ENCODE data around the gene DNAH9.

The DNAH9 gene

GRCh38 chr17:11608396-11608795, 10.1 kb downstream of the DNAH9 start:
- DNase-seq: no peak

- DNase-seq: no peak
Observed at GRCh38 chr17:11610999-11611566, 12.8 kb downstream of the DNAH9 start.

GRCh38 chr17:11612956-11613355, 14.7 kb downstream of the DNAH9 start:
- no peak for DNase-seq

GRCh38 chr17:11618861-11619566, 20.7 kb downstream of the DNAH9 start:
- no peak for DNase-seq

GRCh38 chr17:11622492-11622891, 24.2 kb downstream of the DNAH9 start:
- DNase-seq: no peak

GRCh38 chr17:11624976-11625375, 26.7 kb downstream of the DNAH9 start:
- DNase-seq: no peak

GRCh38 chr17:11625878-11626277, 27.6 kb downstream of the DNAH9 start:
- no peak for DNase-seq

GRCh38 chr17:11627301-11627940, 29.2 kb downstream of the DNAH9 start:
- DNase-seq: no peak

GRCh38 chr17:11628374-11628773, 30.1 kb downstream of the DNAH9 start:
- no peak for DNase-seq

GRCh38 chr17:11628831-11629230, 30.6 kb downstream of the DNAH9 start:
- DNase-seq: no peak

- no peak for DNase-seq
Observed at GRCh38 chr17:11636771-11637170, 38.5 kb downstream of the DNAH9 start.

GRCh38 chr17:11637796-11638195, 39.5 kb downstream of the DNAH9 start:
- no peak for DNase-seq

- no peak for DNase-seq
Observed at GRCh38 chr17:11638700-11639265, 40.5 kb downstream of the DNAH9 start.

- DNase-seq: no peak
Observed at GRCh38 chr17:11639736-11640462, 41.6 kb downstream of the DNAH9 start.

GRCh38 chr17:11640463-11640814, 42.2 kb downstream of the DNAH9 start:
- no peak for DNase-seq

GRCh38 chr17:11641521-11642275, 43.4 kb downstream of the DNAH9 start:
- no peak for DNase-seq

- DNase-seq: no peak
Observed at GRCh38 chr17:11642655-11643054, 44.4 kb downstream of the DNAH9 start.

- no peak for DNase-seq
Observed at GRCh38 chr17:11643851-11644250, 45.6 kb downstream of the DNAH9 start.

GRCh38 chr17:11644265-11645212, 46.3 kb downstream of the DNAH9 start:
- no peak for DNase-seq

GRCh38 chr17:11645426-11645825, 47.2 kb downstream of the DNAH9 start:
- DNase-seq: no peak

- no peak for DNase-seq
Observed at GRCh38 chr17:11651089-11651488, 52.8 kb downstream of the DNAH9 start.

- DNase-seq: no peak
Observed at GRCh38 chr17:11668618-11669017, 70.3 kb downstream of the DNAH9 start.
